HepG2 (cell line): ENCODE measurements around the gene SH3GL2.

Experiments used
- MEF2D ChIP-seq: sonication (generic); formaldehyde crosslinking; IDR thresholded peaks from 2 replicates; pipeline ENCODE4 v1.5.1; 2020; ENCODE audit warnings: mild to moderate bottlenecking, missing genetic modification reagents
- NFE2L2 ChIP-seq: fragments of 150-350 bp; IDR thresholded peaks from 2 replicates; pipeline ENCODE4 v1.6.1; 2014; ENCODE audit warnings: low read length
- POLR2A ChIP-seq, 2 experiments: IDR thresholded peaks; 2 replicates each; pipeline ENCODE4 v1.6.1; 2011; ENCODE audit warnings: low read depth in 2 of 2, low read length in 2 of 2, mild to moderate bottlenecking in 1 of 2, moderate library complexity in 1 of 2; ENCODE audit not compliant: insufficient read depth in 1 of 2
- RBM22 ChIP-seq: fragments of 200-400 bp; formaldehyde crosslinking; optimal IDR thresholded peaks from 2 replicates; pipeline ENCODE3; 2017; ENCODE audit warnings: mild to moderate bottlenecking, low read length, moderate library complexity
- SMYD3 ChIP-seq: sonication (generic); formaldehyde crosslinking; IDR thresholded peaks from 2 replicates; pipeline ENCODE4 v1.8.1; 2023; ENCODE audit warnings: mild to moderate bottlenecking, missing genetic modification reagents
- ZMAT3 ChIP-seq: sonication (generic); formaldehyde crosslinking; conservative IDR thresholded peaks from 2 replicates; pipeline ENCODE4 v1.7.0; 2021; ENCODE audit warnings: missing genetic modification reagents
- TF ChIP-seq, protein P1 (sequence below): sonication (generic); formaldehyde crosslinking; IDR thresholded peaks from 2 replicates; pipeline ENCODE4 v1.4.0; 2020; ENCODE audit warnings: missing genetic modification reagents
- TF ChIP-seq, protein P2 (sequence below): sonication (generic); formaldehyde crosslinking; conservative IDR thresholded peaks from 2 replicates; pipeline ENCODE4 v1.8.1; 2023; ENCODE audit warnings: missing genetic modification reagents
- TF ChIP-seq, protein P3 (sequence below): sonication (generic); formaldehyde crosslinking; IDR thresholded peaks from 2 replicates; pipeline ENCODE4 v1.5.0; 2020; ENCODE audit warnings: mild to moderate bottlenecking, missing genetic modification reagents, moderate library complexity

DNA sequence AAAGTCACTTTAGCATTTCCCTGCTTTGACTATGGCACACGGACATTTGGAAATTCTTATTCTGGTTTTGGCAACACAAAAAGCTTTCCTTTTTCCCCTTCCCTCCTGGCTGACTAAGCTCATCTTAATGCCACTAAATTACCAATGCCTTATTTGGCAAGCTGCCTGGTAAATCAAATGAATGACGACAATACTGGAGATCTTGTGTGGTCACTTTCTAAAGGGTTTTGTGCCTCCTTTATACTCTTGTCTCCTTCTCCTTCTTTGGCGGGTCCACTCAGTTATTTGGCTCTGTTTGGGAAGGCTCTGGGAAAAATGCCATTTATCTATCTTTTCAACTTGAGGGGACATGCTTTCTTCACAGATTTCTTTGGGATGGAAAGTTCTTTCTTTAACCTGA is 34.9 kb downstream of the SH3GL2 start:
- TF ChIP-seq, protein P1, sequence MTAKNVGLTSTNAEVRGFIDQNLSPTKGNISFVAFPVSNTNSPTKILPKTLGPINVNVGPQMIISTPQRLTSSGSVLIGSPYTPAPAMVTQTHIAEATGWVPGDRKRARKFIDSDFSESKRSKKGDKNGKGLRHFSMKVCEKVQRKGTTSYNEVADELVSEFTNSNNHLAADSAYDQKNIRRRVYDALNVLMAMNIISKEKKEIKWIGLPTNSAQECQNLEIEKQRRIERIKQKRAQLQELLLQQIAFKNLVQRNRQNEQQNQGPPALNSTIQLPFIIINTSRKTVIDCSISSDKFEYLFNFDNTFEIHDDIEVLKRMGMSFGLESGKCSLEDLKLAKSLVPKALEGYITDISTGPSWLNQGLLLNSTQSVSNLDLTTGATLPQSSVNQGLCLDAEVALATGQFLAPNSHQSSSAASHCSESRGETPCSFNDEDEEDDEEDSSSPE (CRISPR knock-in tag), result no peak
- TF ChIP-seq NFE2L2 (no peak), SMYD3 (no peak), MEF2D (CRISPR knock-in tag) (no peak), POLR2A (IDR thresholded peaks at IDR 0.05; ENCODE audit: insufficient read depth in 1 of 2, low read depth in 2 of 2, low read length in 2 of 2) (no peak), ZMAT3 (no peak), RBM22 (no peak)
- TF ChIP-seq, protein P2, sequence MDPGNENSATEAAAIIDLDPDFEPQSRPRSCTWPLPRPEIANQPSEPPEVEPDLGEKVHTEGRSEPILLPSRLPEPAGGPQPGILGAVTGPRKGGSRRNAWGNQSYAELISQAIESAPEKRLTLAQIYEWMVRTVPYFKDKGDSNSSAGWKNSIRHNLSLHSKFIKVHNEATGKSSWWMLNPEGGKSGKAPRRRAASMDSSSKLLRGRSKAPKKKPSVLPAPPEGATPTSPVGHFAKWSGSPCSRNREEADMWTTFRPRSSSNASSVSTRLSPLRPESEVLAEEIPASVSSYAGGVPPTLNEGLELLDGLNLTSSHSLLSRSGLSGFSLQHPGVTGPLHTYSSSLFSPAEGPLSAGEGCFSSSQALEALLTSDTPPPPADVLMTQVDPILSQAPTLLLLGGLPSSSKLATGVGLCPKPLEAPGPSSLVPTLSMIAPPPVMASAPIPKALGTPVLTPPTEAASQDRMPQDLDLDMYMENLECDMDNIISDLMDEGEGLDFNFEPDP, result no peak
- TF ChIP-seq, protein P3, sequence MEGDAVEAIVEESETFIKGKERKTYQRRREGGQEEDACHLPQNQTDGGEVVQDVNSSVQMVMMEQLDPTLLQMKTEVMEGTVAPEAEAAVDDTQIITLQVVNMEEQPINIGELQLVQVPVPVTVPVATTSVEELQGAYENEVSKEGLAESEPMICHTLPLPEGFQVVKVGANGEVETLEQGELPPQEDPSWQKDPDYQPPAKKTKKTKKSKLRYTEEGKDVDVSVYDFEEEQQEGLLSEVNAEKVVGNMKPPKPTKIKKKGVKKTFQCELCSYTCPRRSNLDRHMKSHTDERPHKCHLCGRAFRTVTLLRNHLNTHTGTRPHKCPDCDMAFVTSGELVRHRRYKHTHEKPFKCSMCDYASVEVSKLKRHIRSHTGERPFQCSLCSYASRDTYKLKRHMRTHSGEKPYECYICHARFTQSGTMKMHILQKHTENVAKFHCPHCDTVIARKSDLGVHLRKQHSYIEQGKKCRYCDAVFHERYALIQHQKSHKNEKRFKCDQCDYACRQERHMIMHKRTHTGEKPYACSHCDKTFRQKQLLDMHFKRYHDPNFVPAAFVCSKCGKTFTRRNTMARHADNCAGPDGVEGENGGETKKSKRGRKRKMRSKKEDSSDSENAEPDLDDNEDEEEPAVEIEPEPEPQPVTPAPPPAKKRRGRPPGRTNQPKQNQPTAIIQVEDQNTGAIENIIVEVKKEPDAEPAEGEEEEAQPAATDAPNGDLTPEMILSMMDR (CRISPR knock-in tag), result no peak
